ENCODE measurements around the gene RNF212.

Gene RNF212

GRCh38 chr4:1090036-1090435, 23.3 kb downstream of the RNF212 start:
- Histone ChIP-seq H3K36me3 (ENCODE audit: control insufficient read depth, insufficient read depth, low read length) (no peaks in the 10 kb centered on the region), H3K4me1 (ENCODE audit: control insufficient read depth, insufficient read depth, low read length) (no peaks in the 10 kb centered on the region), H3K9ac (ENCODE audit: low read length) (no peak overlapping the region), H3K4me3 (ENCODE audit: low read depth, low read length) (no peak overlapping the region), H3K27me3 (ENCODE audit: control insufficient read depth, insufficient read depth, low read length) (no peaks in the 10 kb centered on the region; the same call in 1 of the 2 replicates), H3K27ac (ENCODE audit: low read depth, low read length) (no peak overlapping the region), H3K9me3 (ENCODE audit: control insufficient read depth, insufficient read depth, low read depth, low read length) (peaks cover 19% of the 10 kb centered on the region)

- Histone ChIP-seq H3K9me3 (ENCODE audit: control insufficient read depth, insufficient read depth, low read depth, low read length) (peaks cover 19% of the 10 kb centered on the region), H3K4me3 (ENCODE audit: low read depth, low read length) (no peak overlapping the region), H3K36me3 (ENCODE audit: control insufficient read depth, insufficient read depth, low read length) (no peaks in the 10 kb centered on the region), H3K27me3 (ENCODE audit: control insufficient read depth, insufficient read depth, low read length) (no peaks in the 10 kb centered on the region; the same call in 1 of the 2 replicates), H3K4me1 (ENCODE audit: control insufficient read depth, insufficient read depth, low read length) (no peaks in the 10 kb centered on the region), H3K27ac (ENCODE audit: low read depth, low read length) (no peak overlapping the region), H3K9ac (ENCODE audit: low read length) (no peak overlapping the region)
Measured at GRCh38 chr4:1087371-1087770, 26.0 kb downstream of the RNF212 start.

- no peak overlapping the region for H3K27ac ChIP-seq (ENCODE audit: low read depth, low read length)
- no peak overlapping the region for H3K9ac ChIP-seq (ENCODE audit: low read length)
- H3K4me1 ChIP-seq (ENCODE audit: control insufficient read depth, insufficient read depth, low read length), result no peaks in the 10 kb centered on the region
- no peak overlapping the region for H3K4me3 ChIP-seq (ENCODE audit: low read depth, low read length)
- H3K27me3 ChIP-seq (ENCODE audit: control insufficient read depth, insufficient read depth, low read length), result no peaks in the 10 kb centered on the region; the same call in 1 of the 2 replicates
- H3K36me3 ChIP-seq (ENCODE audit: control insufficient read depth, insufficient read depth, low read length), result no peaks in the 10 kb centered on the region
- H3K9me3 ChIP-seq (ENCODE audit: control insufficient read depth, insufficient read depth, low read depth, low read length), result peaks cover 19% of the 10 kb centered on the region
Measured at GRCh38 chr4:1086011-1086410, 27.4 kb downstream of the RNF212 start.

GRCh38 chr4:1085404-1085799, 28.0 kb downstream of the RNF212 start:
- Histone ChIP-seq H3K27ac (ENCODE audit: low read depth, low read length) (no peak overlapping the region), H3K27me3 (ENCODE audit: control insufficient read depth, insufficient read depth, low read length) (no peaks in the 10 kb centered on the region; the same call in 1 of the 2 replicates), H3K9me3 (ENCODE audit: control insufficient read depth, insufficient read depth, low read depth, low read length) (peaks cover 19% of the 10 kb centered on the region), H3K4me3 (ENCODE audit: low read depth, low read length) (no peak overlapping the region), H3K36me3 (ENCODE audit: control insufficient read depth, insufficient read depth, low read length) (no peaks in the 10 kb centered on the region), H3K4me1 (ENCODE audit: control insufficient read depth, insufficient read depth, low read length) (no peaks in the 10 kb centered on the region), H3K9ac (ENCODE audit: low read length) (no peak overlapping the region)

- Histone ChIP-seq H3K4me1 (ENCODE audit: control insufficient read depth, insufficient read depth, low read length) (no peaks in the 10 kb centered on the region), H3K9me3 (ENCODE audit: control insufficient read depth, insufficient read depth, low read depth, low read length) (peaks cover 16% of the 10 kb centered on the region), H3K9ac (ENCODE audit: low read length) (no peak overlapping the region), H3K27ac (ENCODE audit: low read depth, low read length) (no peak overlapping the region), H3K36me3 (ENCODE audit: control insufficient read depth, insufficient read depth, low read length) (no peaks in the 10 kb centered on the region), H3K4me3 (ENCODE audit: low read depth, low read length) (no peak overlapping the region), H3K27me3 (ENCODE audit: control insufficient read depth, insufficient read depth, low read length) (no peaks in the 10 kb centered on the region; the same call in 1 of the 2 replicates)
Measured at GRCh38 chr4:1084796-1085403, 28.5 kb downstream of the RNF212 start.

- Histone ChIP-seq H3K4me3 (ENCODE audit: low read depth, low read length) (no peak overlapping the region), H3K36me3 (ENCODE audit: control insufficient read depth, insufficient read depth, low read length) (no peaks in the 10 kb centered on the region), H3K27me3 (ENCODE audit: control insufficient read depth, insufficient read depth, low read length) (no peaks in the 10 kb centered on the region; the same call in 1 of the 2 replicates), H3K4me1 (ENCODE audit: control insufficient read depth, insufficient read depth, low read length) (no peaks in the 10 kb centered on the region), H3K9me3 (ENCODE audit: control insufficient read depth, insufficient read depth, low read depth, low read length) (peaks cover 13% of the 10 kb centered on the region), H3K9ac (ENCODE audit: low read length) (no peak overlapping the region), H3K27ac (ENCODE audit: low read depth, low read length) (no peak overlapping the region)
Measured at GRCh38 chr4:1084394-1084793, 29.0 kb downstream of the RNF212 start.

GRCh38 chr4:1082215-1083182, 30.9 kb downstream of the RNF212 start:
- H3K36me3 ChIP-seq (ENCODE audit: control insufficient read depth, insufficient read depth, low read length), result no peaks in the 10 kb centered on the region
- no peak overlapping the region for H3K9ac ChIP-seq (ENCODE audit: low read length)
- no peaks in the 10 kb centered on the region for H3K9me3 ChIP-seq (ENCODE audit: control insufficient read depth, insufficient read depth, low read depth, low read length)
- no peaks in the 10 kb centered on the region for H3K4me1 ChIP-seq (ENCODE audit: control insufficient read depth, insufficient read depth, low read length)
- H3K4me3 ChIP-seq (ENCODE audit: low read depth, low read length), result no peak overlapping the region
- H3K27ac ChIP-seq (ENCODE audit: low read depth, low read length), result no peak overlapping the region
- no peaks in the 10 kb centered on the region; the same call in 1 of the 2 replicates for H3K27me3 ChIP-seq (ENCODE audit: control insufficient read depth, insufficient read depth, low read length)

GRCh38 chr4:1081689-1082040, 31.7 kb downstream of the RNF212 start:
- Histone ChIP-seq H3K27ac (ENCODE audit: low read depth, low read length) (no peak overlapping the region), H3K4me1 (ENCODE audit: control insufficient read depth, insufficient read depth, low read length) (no peaks in the 10 kb centered on the region), H3K9me3 (ENCODE audit: control insufficient read depth, insufficient read depth, low read depth, low read length) (no peaks in the 10 kb centered on the region)

GRCh38 chr4:1080961-1081688, 32.2 kb downstream of the RNF212 start:
- Histone ChIP-seq H3K36me3 (ENCODE audit: control insufficient read depth, insufficient read depth, low read length) (no peaks in the 10 kb centered on the region), H3K4me1 (ENCODE audit: control insufficient read depth, insufficient read depth, low read length) (no peaks in the 10 kb centered on the region), H3K27ac (ENCODE audit: low read depth, low read length) (no peak overlapping the region), H3K4me3 (ENCODE audit: low read depth, low read length) (no peak overlapping the region), H3K9me3 (ENCODE audit: control insufficient read depth, insufficient read depth, low read depth, low read length) (no peaks in the 10 kb centered on the region), H3K27me3 (ENCODE audit: control insufficient read depth, insufficient read depth, low read length) (no peaks in the 10 kb centered on the region; the same call in 1 of the 2 replicates), H3K9ac (ENCODE audit: low read length) (no peak overlapping the region)

More at GRCh38 chr4:1081689-1082040, 31.7 kb downstream of the RNF212 start:
- Histone ChIP-seq H3K9ac (ENCODE audit: low read length) (no peak overlapping the region), H3K27me3 (ENCODE audit: control insufficient read depth, insufficient read depth, low read length) (no peaks in the 10 kb centered on the region; the same call in 1 of the 2 replicates), H3K36me3 (ENCODE audit: control insufficient read depth, insufficient read depth, low read length) (no peaks in the 10 kb centered on the region), H3K4me3 (ENCODE audit: low read depth, low read length) (no peak overlapping the region)

- Histone ChIP-seq H3K27me3 (ENCODE audit: control insufficient read depth, insufficient read depth, low read length) (no peaks in the 10 kb centered on the region; the same call in 1 of the 2 replicates), H3K4me3 (ENCODE audit: low read depth, low read length) (no peak overlapping the region), H3K36me3 (ENCODE audit: control insufficient read depth, insufficient read depth, low read length) (no peaks in the 10 kb centered on the region), H3K4me1 (ENCODE audit: control insufficient read depth, insufficient read depth, low read length) (no peaks in the 10 kb centered on the region), H3K9me3 (ENCODE audit: control insufficient read depth, insufficient read depth, low read depth, low read length) (no peaks in the 10 kb centered on the region), H3K9ac (ENCODE audit: low read length) (no peak overlapping the region), H3K27ac (ENCODE audit: low read depth, low read length) (no peak overlapping the region)
Measured at GRCh38 chr4:1080432-1080831, 32.9 kb downstream of the RNF212 start.

All from HUES6 (cell line).